Uterus (tissue), 4 donors: ENCODE results near the gene TRIM40. TPM values are rescaled to one million over a fixed set of nuclear protein-coding genes. Genes with fewer than 3 reads are reported as not detected.
"Not testable (repeated sequence)": the region's sequence is repeated elsewhere in the genome, so short reads cannot be mapped to it uniquely, and the experiment has no call there.

Source experiments
- DNase-seq, 2 donors: peaks; one replicate each; pipeline ENCODE4 v3.0.0-alpha.2; 2019 to 2020
- H3K27ac ChIP-seq, 2 donors: fragments of 200-600 bp; sonication (generic); 1 replicate in 1 of 2; 2 replicates in 1 of 2; pipeline ENCODE4 v1.5.1; 2016 to 2018
- H3K27me3 ChIP-seq, 2 donors: fragments of 200-600 bp; sonication (generic); one replicate each; pipeline ENCODE4 v1.5.1; 2018 to 2019; ENCODE audit warnings: control low read depth in 1 of 2
- H3K36me3 ChIP-seq, 2 donors: fragments of 200-600 bp; sonication (generic); one replicate each; pipeline ENCODE4 v1.5.1; 2019; ENCODE audit warnings: control low read depth in 1 of 2
- H3K4me1 ChIP-seq, 2 donors: fragments of 200-600 bp; sonication (generic); one replicate each; pipeline ENCODE4 v1.5.1; 2018 to 2019; ENCODE audit warnings: control low read depth in 1 of 2
- H3K4me3 ChIP-seq, 2 donors: fragments of 200-600 bp; sonication (generic); 1 replicate in 1 of 2; 2 replicates in 1 of 2; pipeline ENCODE4 v1.5.1; 2018 to 2019; ENCODE audit warnings: mild to moderate bottlenecking in 1 of 2
- H3K9me3 ChIP-seq, 2 donors: fragments of 200-600 bp; sonication (generic); one replicate each; pipeline ENCODE4 v1.5.1; 2019; ENCODE audit warnings: control low read depth in 1 of 2
- POLR2A ChIP-seq, 2 donors: fragments of 450-650 bp; IDR thresholded peaks; one replicate each; pipeline ENCODE4 v1.6.1; 2016; ENCODE audit warnings: antibody characterized with exemption in 2 of 2, mild to moderate bottlenecking in 1 of 2, moderate library complexity in 1 of 2
- intact Hi-C: fragments of 100-400 bp; cut with DNase I; formaldehyde crosslinking; loops from one replicate; pipeline ENCODE4 v1.15.1; 2023; ENCODE audit warnings: low total_unique reads
- total RNA-seq, 4 donors: library from RNA; depleted of rRNA in 3 of 4; stranded (reverse); fragments of >200 nt in 3 of 4; gene quantifications; one replicate each; pipeline versions ENCODE4 v1.1.0 to v1.2.4, GENCODE V29; 2014 to 2023
- TF ChIP-seq, protein P1 (sequence below), 4 experiments: fragments of 200-600 bp in 2 of 4; fragments of 450-650 bp in 2 of 4; sonication (generic) in 2 of 4; IDR thresholded peaks; one replicate each; pipeline ENCODE4 v1.5.1; 2016 to 2019; ENCODE audit warnings: antibody characterized with exemption in 4 of 4, mild to moderate bottlenecking in 2 of 4, moderate library complexity in 1 of 4
- donor health status: DM: yes; HTN: yes; CAD: no.

TRIM40 gene
- total RNA-seq, 4 donors from 2014 or later, result not detected

DNA sequence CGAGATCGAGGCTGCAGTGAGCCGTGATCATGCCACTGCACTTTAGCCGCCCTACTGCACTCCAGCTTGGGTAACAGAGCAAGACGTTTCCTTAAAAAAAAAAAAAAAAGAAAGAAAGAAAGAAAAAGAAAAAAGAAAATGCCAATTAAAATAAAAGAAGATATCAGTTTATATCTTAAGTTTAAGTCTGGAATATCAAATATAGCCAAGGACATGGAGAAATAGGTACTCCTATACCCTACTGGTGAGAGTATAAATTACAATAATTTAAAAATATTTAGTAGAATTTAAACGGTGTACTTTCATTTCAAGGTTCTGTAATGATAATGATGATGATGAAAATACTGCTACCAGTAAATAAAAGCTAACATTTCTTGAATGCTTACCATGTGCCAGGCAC, 19.2 kb upstream of the TRIM40 start:
- intact Hi-C loops, result no loop called here
- no peak for DNase-seq
- Histone ChIP-seq H3K4me1 (no peaks in the 10 kb centered on the region), H3K4me3 (no peak overlapping the region), H3K27ac (no peak overlapping the region), H3K27me3 (peaks cover 0 to 19% of the 10 kb centered on the region in 2 donors), H3K36me3 (no peaks in the 10 kb centered on the region), H3K9me3 (no peaks in the 10 kb centered on the region)
- TF ChIP-seq POLR2A (IDR thresholded peaks at IDR 0.05), result no peak
- TF ChIP-seq, protein P1, sequence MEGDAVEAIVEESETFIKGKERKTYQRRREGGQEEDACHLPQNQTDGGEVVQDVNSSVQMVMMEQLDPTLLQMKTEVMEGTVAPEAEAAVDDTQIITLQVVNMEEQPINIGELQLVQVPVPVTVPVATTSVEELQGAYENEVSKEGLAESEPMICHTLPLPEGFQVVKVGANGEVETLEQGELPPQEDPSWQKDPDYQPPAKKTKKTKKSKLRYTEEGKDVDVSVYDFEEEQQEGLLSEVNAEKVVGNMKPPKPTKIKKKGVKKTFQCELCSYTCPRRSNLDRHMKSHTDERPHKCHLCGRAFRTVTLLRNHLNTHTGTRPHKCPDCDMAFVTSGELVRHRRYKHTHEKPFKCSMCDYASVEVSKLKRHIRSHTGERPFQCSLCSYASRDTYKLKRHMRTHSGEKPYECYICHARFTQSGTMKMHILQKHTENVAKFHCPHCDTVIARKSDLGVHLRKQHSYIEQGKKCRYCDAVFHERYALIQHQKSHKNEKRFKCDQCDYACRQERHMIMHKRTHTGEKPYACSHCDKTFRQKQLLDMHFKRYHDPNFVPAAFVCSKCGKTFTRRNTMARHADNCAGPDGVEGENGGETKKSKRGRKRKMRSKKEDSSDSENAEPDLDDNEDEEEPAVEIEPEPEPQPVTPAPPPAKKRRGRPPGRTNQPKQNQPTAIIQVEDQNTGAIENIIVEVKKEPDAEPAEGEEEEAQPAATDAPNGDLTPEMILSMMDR (IDR thresholded peaks at IDR 0.05), result no peak

DNA sequence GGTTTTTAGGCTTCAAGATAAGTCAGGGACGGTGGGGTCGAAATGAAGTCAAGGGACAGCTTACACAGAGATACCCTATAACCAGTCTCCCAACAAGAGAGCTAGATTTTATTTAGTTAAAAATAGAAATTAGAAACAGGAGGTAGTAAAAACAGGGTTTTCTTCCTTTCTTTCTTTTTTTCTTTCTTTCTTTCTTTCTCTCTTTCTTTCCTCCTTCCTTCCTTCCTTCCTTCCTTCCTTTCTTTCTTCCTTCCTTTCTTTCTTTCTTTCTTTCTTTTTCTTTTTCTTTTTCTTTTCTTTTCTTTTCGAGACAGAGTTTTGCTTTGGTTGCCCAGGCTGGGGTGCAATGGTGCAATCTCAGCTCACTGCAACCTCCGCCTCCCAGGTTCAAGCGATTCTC, 17.2 kb upstream of the TRIM40 start:
- H3K9me3 ChIP-seq, intact Hi-C loops, H3K36me3 ChIP-seq, H3K27ac ChIP-seq, H3K4me3 ChIP-seq, H3K4me1 ChIP-seq, DNase-seq: not testable (repeated sequence)
- H3K27me3 ChIP-seq, result peaks cover 0 to 11% of the 10 kb centered on the region in 2 donors

DNA sequence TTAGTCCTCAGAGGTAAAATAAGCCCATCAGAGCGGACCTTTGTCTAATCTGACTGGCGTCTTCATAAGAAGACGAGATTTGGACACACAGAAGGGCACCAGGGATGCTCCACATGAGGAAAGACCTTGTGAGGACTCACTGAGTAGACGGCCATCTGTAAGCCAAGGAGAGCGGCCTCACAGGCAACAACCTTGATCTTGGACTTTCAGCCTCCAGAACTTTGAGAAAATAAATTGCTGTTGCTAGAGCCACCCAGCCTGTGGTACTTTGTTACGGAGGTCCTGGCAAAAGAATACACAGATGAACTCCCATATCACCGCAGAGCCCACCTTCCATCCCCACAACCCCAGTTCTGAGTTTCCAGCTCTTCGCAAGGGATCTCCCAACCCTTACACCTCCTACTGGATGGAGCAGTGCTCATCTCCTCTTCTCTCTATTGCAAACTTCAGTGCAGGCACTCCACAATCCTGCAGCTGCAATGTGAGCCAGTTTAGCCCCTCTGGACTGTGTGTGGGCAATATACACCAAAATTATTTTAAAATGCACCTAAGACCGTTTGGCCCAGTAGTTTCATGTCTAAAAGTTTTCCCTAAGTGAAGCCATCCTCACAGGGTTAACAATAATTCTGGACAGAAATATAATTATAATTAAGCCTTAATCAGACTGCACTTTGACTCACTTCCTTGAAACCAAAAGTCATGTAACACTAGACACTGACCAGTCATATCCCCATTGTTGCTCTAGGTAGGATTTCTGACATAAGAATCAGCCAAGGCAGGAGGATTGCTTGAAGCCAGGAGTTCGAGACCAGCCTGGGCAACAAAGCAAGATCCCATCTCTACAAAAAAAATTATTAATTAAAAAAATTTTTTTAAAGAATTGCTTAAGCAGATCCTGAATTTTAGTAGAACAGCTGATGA, 14.2 kb upstream of the TRIM40 start:
- Histone ChIP-seq H3K4me3 (no peak overlapping the region), H3K36me3 (no peaks in the 10 kb centered on the region), H3K27ac (no peak overlapping the region), H3K4me1 (no peaks in the 10 kb centered on the region), H3K9me3 (no peaks in the 10 kb centered on the region), H3K27me3 (no peaks in the 10 kb centered on the region)
- no peak for DNase-seq
- TF ChIP-seq, protein P1 (IDR thresholded peaks at IDR 0.05), result no peak
- TF ChIP-seq POLR2A (IDR thresholded peaks at IDR 0.05), result no peak
- intact Hi-C loops, result no loop called here

DNA sequence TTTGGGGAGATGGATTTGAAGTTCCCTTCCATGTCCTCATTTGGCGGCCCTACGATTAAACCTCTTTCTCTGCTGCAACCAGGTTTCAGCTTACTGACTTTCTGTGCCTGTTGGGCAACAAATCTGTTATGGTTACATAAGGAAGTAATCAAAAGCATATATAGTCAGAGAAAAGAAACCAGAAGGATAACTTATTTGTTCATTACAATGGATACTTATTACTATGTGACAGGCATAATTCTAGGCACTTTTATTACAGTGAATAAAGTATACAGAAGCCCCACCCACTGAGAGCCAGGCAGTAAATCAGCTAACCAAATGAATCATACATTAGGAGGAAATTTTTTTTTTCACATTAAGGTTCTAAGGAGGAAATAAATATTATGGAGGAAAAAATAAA, 13.4 kb upstream of the TRIM40 start:
- no peak for TF ChIP-seq POLR2A (IDR thresholded peaks at IDR 0.05)
- TF ChIP-seq, protein P1 (IDR thresholded peaks at IDR 0.05), result no peak
- Histone ChIP-seq H3K27me3 (no peaks in the 10 kb centered on the region), H3K4me3 (no peak overlapping the region), H3K36me3 (no peaks in the 10 kb centered on the region), H3K4me1 (no peaks in the 10 kb centered on the region), H3K9me3 (no peaks in the 10 kb centered on the region), H3K27ac (no peak overlapping the region)
- DNase-seq, result no peak
- intact Hi-C loops, result no loop called here

DNA sequence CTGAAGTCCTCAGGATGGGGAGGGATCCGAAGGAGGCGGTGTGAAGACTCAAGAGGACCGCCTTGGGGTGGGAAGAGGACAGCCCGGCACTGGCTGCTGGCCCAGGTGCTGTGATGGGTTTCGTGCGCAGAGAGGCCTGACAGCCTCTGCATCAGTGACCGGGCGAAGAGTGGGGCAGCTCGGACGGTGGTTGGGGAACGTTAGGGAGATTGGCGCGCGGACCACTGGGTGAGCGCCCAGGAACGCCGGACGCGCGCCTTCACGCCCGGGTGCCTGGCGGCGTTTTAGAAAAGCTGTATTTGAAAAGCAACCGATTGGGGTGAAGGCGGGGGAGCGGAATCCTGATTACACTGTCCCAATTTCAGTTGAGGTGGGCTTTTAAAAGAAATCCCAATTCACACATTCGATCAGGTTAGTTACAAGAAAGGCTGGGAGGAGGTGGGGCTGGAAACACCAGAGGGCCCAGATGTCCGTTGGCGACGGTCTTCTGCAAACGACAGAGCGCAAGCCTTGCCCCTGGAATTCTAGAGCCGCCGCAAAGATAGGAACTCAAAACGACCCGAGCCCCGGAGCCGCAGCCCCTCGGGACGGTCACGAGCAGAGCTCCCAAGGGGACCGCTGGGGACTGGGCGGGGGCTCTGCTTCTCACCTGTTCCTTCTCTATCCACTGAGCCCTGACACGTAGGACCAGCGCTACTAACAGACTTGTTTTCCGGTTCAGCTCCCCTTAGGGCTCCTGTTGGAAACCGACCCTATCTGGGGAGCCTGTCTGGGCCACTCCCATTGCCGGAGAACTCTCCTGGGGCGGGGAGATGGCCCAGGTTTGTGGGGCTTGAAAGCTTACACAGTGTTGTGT, 8.5 kb upstream of the TRIM40 start:
- Histone ChIP-seq H3K36me3 (no peaks in the 10 kb centered on the region), H3K4me3 (no peak overlapping the region), H3K9me3 (no peaks in the 10 kb centered on the region), H3K4me1 (no peaks in the 10 kb centered on the region), H3K27ac (no peak overlapping the region), H3K27me3 (peaks cover 5 to 29% of the 10 kb centered on the region in 2 donors)
- no peak for DNase-seq
- intact Hi-C loops, result no loop called here
- TF ChIP-seq, protein P1 (IDR thresholded peaks at IDR 0.05), result no peak
- no peak for TF ChIP-seq POLR2A (IDR thresholded peaks at IDR 0.05)
